Fibroblast of skin of scalp (primary cell): Measurements from ENCODE around the gene MTIF3.
"Not testable (repeated sequence)": the region's sequence is repeated elsewhere in the genome, so short reads cannot be mapped to it uniquely, and the experiment has no call there.

Experiments
- DNase-seq: peaks from one replicate; pipeline ENCODE4 v3.0.0-alpha.2; 2013

The MTIF3 gene

GRCh38 chr13:27411341-27411740, 39.0 kb downstream of the MTIF3 start:
- no peak for DNase-seq

GRCh38 chr13:27409013-27409412, 41.4 kb downstream of the MTIF3 start:
- DNase-seq = no peak

- DNase-seq = no peak
Measured at GRCh38 chr13:27408074-27408473, 42.3 kb downstream of the MTIF3 start.

GRCh38 chr13:27406178-27406939, 44.0 kb downstream of the MTIF3 start:
- DNase-seq = peak; percentile 36

GRCh38 chr13:27405546-27406134, 44.7 kb downstream of the MTIF3 start:
- DNase-seq = no peak

- DNase-seq = no peak
Measured at GRCh38 chr13:27404680-27405079, 45.7 kb downstream of the MTIF3 start.

- DNase-seq = no peak
Measured at GRCh38 chr13:27403727-27404385, 46.5 kb downstream of the MTIF3 start.

GRCh38 chr13:27403203-27403678, 47.1 kb downstream of the MTIF3 start:
- peak; percentile 87 for DNase-seq

GRCh38 chr13:27401210-27401609, 49.2 kb downstream of the MTIF3 start:
- no peak for DNase-seq

GRCh38 chr13:27400405-27400804, 50.0 kb downstream of the MTIF3 start:
- DNase-seq = not testable (repeated sequence)

- DNase-seq = no peak
Measured at GRCh38 chr13:27398360-27398759, 52.0 kb downstream of the MTIF3 start.

GRCh38 chr13:27396252-27396846, 54.0 kb downstream of the MTIF3 start:
- DNase-seq = no peak

- DNase-seq = no peak
Measured at GRCh38 chr13:27395007-27395510, 55.3 kb downstream of the MTIF3 start.

- DNase-seq = no peak
Measured at GRCh38 chr13:27393101-27393500, 57.3 kb downstream of the MTIF3 start.

GRCh38 chr13:27391471-27391870, 58.9 kb downstream of the MTIF3 start:
- no peak for DNase-seq

- no peak for DNase-seq
Measured at GRCh38 chr13:27389891-27390290, 60.5 kb downstream of the MTIF3 start.

GRCh38 chr13:27388241-27388640, 62.1 kb downstream of the MTIF3 start:
- no peak for DNase-seq
